GM12872 (cell line): ENCODE measurements around the gene MPV17L2.

Source experiments
- TF ChIP-seq, protein P1 (sequence below): IDR thresholded peaks from 3 replicates; pipeline ENCODE4 v1.5.1; 2011; ENCODE audit warnings: low read depth, mild to moderate bottlenecking, low read length, moderate library complexity; ENCODE audit not compliant: insufficient read depth

The MPV17L2 gene

GRCh38 chr19:18227781-18228271 lies 34.8 kb downstream of the MPV17L2 start:
- TF ChIP-seq, protein P1, sequence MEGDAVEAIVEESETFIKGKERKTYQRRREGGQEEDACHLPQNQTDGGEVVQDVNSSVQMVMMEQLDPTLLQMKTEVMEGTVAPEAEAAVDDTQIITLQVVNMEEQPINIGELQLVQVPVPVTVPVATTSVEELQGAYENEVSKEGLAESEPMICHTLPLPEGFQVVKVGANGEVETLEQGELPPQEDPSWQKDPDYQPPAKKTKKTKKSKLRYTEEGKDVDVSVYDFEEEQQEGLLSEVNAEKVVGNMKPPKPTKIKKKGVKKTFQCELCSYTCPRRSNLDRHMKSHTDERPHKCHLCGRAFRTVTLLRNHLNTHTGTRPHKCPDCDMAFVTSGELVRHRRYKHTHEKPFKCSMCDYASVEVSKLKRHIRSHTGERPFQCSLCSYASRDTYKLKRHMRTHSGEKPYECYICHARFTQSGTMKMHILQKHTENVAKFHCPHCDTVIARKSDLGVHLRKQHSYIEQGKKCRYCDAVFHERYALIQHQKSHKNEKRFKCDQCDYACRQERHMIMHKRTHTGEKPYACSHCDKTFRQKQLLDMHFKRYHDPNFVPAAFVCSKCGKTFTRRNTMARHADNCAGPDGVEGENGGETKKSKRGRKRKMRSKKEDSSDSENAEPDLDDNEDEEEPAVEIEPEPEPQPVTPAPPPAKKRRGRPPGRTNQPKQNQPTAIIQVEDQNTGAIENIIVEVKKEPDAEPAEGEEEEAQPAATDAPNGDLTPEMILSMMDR, result no peak

DNA sequence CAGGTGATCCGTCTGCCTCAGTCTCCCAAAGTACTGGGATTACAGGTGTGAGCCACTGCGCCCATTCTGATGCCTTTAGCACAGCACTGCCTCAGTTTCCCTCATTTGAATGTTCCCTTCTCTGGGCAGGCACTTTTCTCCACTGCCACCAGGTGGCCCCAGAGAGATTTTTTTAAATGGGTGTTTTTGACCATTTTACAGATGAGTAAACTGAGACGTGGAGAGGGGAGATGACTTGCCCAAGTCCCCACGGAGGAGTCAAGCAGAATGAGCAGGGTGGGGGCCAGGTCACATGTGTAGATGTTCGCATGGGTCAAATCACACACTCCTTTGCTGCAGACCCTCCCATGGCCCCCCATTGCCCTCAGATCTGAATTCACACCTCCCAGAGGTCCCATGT lies 36.5 kb downstream of the MPV17L2 start:
- TF ChIP-seq, protein P1, result peak; percentile 73

DNA sequence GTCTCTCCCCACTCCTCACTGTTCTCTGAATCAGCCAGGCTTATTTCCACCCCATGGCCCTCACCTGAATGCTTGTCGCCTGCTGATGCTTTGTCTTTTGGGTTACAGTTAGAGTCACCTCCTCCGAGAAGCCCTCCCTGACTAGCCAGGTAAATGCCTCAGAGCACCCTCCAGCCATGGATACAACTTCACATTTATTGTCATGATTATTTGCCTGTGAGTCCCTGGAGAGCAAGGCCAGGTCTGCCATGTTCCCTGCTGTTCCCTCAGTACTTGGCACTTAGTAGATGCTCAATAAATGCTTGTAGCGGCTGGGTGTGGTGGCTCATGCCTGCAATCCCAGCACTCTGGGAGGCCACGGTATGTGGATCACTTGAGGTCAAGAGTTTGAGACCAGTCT lies 36.9 kb downstream of the MPV17L2 start:
- TF ChIP-seq, protein P1, result no peak

DNA sequence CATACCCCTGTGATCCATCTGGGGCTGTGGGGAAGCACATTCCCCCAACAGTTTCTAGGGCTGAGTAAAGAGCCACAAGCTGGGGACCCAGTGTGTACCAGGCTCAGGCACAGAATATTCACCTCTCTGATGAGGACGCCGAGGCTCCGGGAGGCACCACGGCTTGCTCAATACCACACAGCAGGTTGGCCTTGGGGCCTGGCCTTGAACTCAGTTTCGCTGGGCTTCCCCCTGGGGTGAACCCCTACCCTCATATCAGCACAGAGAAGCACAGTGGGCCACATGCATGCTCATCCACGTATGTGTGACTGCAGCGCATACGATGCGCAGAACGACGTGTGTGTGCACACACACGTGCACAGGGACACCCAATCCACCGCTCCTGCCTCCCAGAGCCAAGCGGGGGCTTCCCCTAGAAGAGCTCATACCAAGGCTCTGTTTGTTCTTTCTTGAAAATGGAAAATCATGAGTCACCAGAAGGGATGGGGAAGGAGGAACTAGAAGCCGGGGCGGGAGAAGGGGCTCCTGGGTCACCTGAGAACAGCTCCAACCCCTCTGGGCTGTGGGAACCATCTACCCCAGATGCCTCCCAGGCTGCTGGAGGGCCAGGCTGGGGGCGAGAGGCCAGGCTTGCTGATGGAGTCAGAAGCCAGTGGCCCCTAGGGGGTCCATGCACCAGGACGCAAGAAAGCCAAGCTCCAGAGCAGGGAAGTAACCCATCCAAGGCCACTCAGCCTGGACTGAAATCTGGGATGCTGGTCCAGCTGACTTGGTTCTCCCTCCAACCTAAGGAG lies 38.1 kb downstream of the MPV17L2 start:
- TF ChIP-seq, protein P1, result no peak

DNA sequence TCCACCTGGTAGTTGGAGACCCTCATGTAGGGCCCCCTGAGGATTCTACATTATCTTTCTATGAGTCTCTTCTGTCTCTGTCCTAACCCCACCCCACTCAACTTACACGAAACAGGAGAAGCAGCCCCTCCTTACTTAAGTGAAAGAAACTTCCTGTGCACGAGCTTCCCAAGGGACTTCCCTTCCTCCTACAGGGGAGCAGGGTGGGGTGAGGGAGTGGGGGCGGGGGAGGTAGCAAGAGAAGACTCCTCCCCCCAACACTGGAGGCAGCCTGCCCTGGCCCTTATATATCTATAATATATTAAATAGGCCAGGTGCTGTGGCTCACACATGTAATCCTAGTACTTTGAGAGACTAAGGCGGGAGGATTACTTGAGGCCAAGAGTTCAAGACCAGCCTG lies 38.8 kb downstream of the MPV17L2 start:
- TF ChIP-seq, protein P1, result no peak

GRCh38 chr19:18232540-18233223 lies 39.7 kb downstream of the MPV17L2 start:
- TF ChIP-seq, protein P1, result no peak

GRCh38 chr19:18233224-18233825 lies 40.3 kb downstream of the MPV17L2 start:
- TF ChIP-seq, protein P1, result no peak
